Measurements from ENCODE around the gene ICA1L. TPM values are rescaled to one million over a fixed set of nuclear protein-coding genes. Genes with fewer than 3 reads are reported as not detected.

The ICA1L gene
- total and polyA plus RNA-seq, 2 of the 8 experiments (the other 6 are each of a cell fraction or from before 2014, with no cell fraction given) = 1.1 to 3.4 TPM

- H2BK5ac ChIP-seq (ENCODE audit: low read depth, low read length) = no peak overlapping the region
- no peak overlapping the region for H2BK12ac ChIP-seq (ENCODE audit: low read depth, low read length)
- H3K4me1 ChIP-seq (replicated peaks in 1 of 4; ENCODE audit: control insufficient read depth in 3 of 4, insufficient read depth in 4 of 4, low read length in 3 of 4) = 0 out of 7 replicates have a peak, but pooled peaks cover 0 to 2% (median 0%) of the 10 kb centered on the region in 4 experiments
- H3K56ac ChIP-seq (replicated peaks; ENCODE audit: insufficient read length, low read depth, low read length) = no peak overlapping the region
- no peak overlapping the region for H3K18ac ChIP-seq (ENCODE audit: extremely low read depth, low read length)
- H3K23ac ChIP-seq (ENCODE audit: insufficient read length) = no peak overlapping the region
- no peak overlapping the region for H2AK5ac ChIP-seq (ENCODE audit: low read depth, low read length)
- no peaks in the 10 kb centered on the region for H3K79me1 ChIP-seq (ENCODE audit: low read depth, low read length)
- no peak overlapping the region for H4K91ac ChIP-seq (replicated peaks; ENCODE audit: insufficient read length, low read length)
- no peak overlapping the region for H3K4me2 ChIP-seq (ENCODE audit: insufficient read depth in 1 of 2, low read depth in 2 of 2, low read length in 2 of 2)
- no peak for FAIRE-seq
- H2BK20ac ChIP-seq (ENCODE audit: low read length) = no peak overlapping the region
- H3K4ac ChIP-seq (replicated peaks; ENCODE audit: insufficient read length, low read depth, low read length) = no peak overlapping the region
- H3K4me3 ChIP-seq (ENCODE audit: extremely low read depth in 1 of 4, insufficient read depth in 2 of 4, low read depth in 3 of 4, low read length in 4 of 4) = no peak overlapping the region
- no peak overlapping the region for H3K27ac ChIP-seq (ENCODE audit: low read depth, low read length)
- no peak overlapping the region for H4K8ac ChIP-seq (ENCODE audit: extremely low read depth, insufficient read depth, low read length)
- H2BK120ac ChIP-seq (replicated peaks; ENCODE audit: low read depth, low read length) = no peak overlapping the region
- no peak overlapping the region for H2AFZ ChIP-seq (ENCODE audit: low read length)
- H3K9me3 ChIP-seq (ENCODE audit: insufficient read depth in 2 of 2, low read depth in 1 of 2, low read length in 1 of 2) = peaks cover 0 to 3% of the 10 kb centered on the region in 2 experiments; a peak in 1 of 4 replicates
- WGBS, 2 experiments (ENCODE audit: extremely low coverage in 1 of 2, insufficient coverage in 1 of 2, insufficient read length in 1 of 2, insufficient replicate concordance in 2 of 2, low coverage in 1 of 2, low lambda C conversion rate in 2 of 2, missing lambda C conversion rate in 1 of 2) = 81% methylated on average over 2 of the region's 2 CpGs; no CpG with 5 or more reads in 1 of the 2 experiments
- no peak overlapping the region for H3K14ac ChIP-seq (ENCODE audit: insufficient read length)
- H3K36me3 ChIP-seq (ENCODE audit: control insufficient read depth in 2 of 4, insufficient read depth in 4 of 4, low read length in 3 of 4) = no peaks in the 10 kb centered on the region
- H3K27me3 ChIP-seq (replicated peaks in 1 of 4; ENCODE audit: control insufficient read depth in 3 of 4, extremely low read depth in 1 of 4, insufficient read depth in 3 of 4, low read length in 3 of 4) = no peaks in the 10 kb centered on the region
- H4K20me1 ChIP-seq (replicated peaks in 1 of 2; ENCODE audit: control insufficient read depth in 1 of 2, insufficient read depth in 2 of 2, low read length in 2 of 2) = no peaks in the 10 kb centered on the region
- ChIA-PET POLR2A (ENCODE audit: partially characterized antibody) (interaction anchor here (0.6 kb wide), 1 partner anchor 67 kb away, joined by 5 read pairs; the partner anchor contains the start of gene WDR12), CTCF (ENCODE audit: partially characterized antibody) (interaction anchor here (1.6 kb wide), 1 partner anchor 381 kb away, joined by 5 read pairs; no protein-coding TSS in a partner anchor)
- H3K79me2 ChIP-seq (ENCODE audit: control insufficient read depth in 1 of 2, insufficient read depth in 2 of 2, low read length in 2 of 2) = no peaks in the 10 kb centered on the region
- TF ChIP-seq MAFK (IDR thresholded peaks at IDR 0.05; ENCODE audit: low read depth, low read length) (no peak), TCF12 (IDR thresholded peaks at IDR 0.05; ENCODE audit: low read depth, low read length) (no peak), JUND (IDR thresholded peaks at IDR 0.05; ENCODE audit: low read length) (no peak), CTCF (IDR thresholded peaks at IDR 0.05; ENCODE audit: control extremely low read depth in 1 of 3, insufficient read depth in 1 of 3, low read depth in 1 of 3, low read length in 3 of 3) (no peak), RFX5 (IDR thresholded peaks at IDR 0.05; ENCODE audit: borderline replicate concordance, low read depth, low read length) (no peak), SIRT6 (IDR thresholded peaks at IDR 0.05; ENCODE audit: low read length) (no peak), TAF7 (optimal IDR thresholded peaks at IDR 0.05; ENCODE audit: borderline replicate concordance, low read depth, low read length) (no peak), CTBP2 (IDR thresholded peaks at IDR 0.05; ENCODE audit: borderline replicate concordance, insufficient read depth, insufficient read length, low read length) (no peak), RXRA (IDR thresholded peaks at IDR 0.05; ENCODE audit: insufficient read depth, low read depth, low read length) (no peak), EZH2 (IDR thresholded peaks at IDR 0.05; ENCODE audit: low read depth, low read length, severe bottlenecking) (no peak), SP2 (IDR thresholded peaks at IDR 0.05; ENCODE audit: low read length) (no peak), GTF2F1 (IDR thresholded peaks at IDR 0.05; ENCODE audit: borderline replicate concordance, low read depth, low read length) (no peak)
- DNase-seq (ENCODE audit: low read depth in 1 of 2, low spot score in 2 of 2) = no peak
- H3K23me2 ChIP-seq (ENCODE audit: low read depth, low read length) = no peaks in the 10 kb centered on the region
- no peak overlapping the region for H4K5ac ChIP-seq (ENCODE audit: insufficient read length, low read depth, low read length)
- no peak overlapping the region for H3K9ac ChIP-seq (replicated peaks in 1 of 4; ENCODE audit: extremely low read depth in 1 of 4, low read depth in 3 of 4, low read length in 3 of 4)
- H2BK15ac ChIP-seq (ENCODE audit: low read length) = no peak overlapping the region
Observed at GRCh38 chr2:202844656-202845055, 26.9 kb downstream of the ICA1L start.
